HG02981 (cell line): ENCODE measurements around the gene TRIP6.
"Not testable (repeated sequence)": the region's sequence is repeated elsewhere in the genome, so short reads cannot be mapped to it uniquely, and the experiment has no call there.

Experiments
- ATAC-seq: cut with Tn5 transposase; IDR thresholded peaks from one replicate; pipeline ENCODE4 v1.9.1; 2021; ENCODE audit warnings: mild to moderate bottlenecking, moderate library complexity; ENCODE audit not compliant: unreplicated experiment

The TRIP6 gene

GRCh38 chr7:100837099-100837836 lies 29.9 kb upstream of the TRIP6 start:
- peak; percentile 70 for ATAC-seq

GRCh38 chr7:100839361-100839760 lies 27.8 kb upstream of the TRIP6 start:
- ATAC-seq = no peak

- no peak for ATAC-seq
Measured at GRCh38 chr7:100840470-100841100, 26.6 kb upstream of the TRIP6 start.

GRCh38 chr7:100847360-100847759 lies 19.8 kb upstream of the TRIP6 start:
- no peak for ATAC-seq

GRCh38 chr7:100852048-100852872 lies 14.9 kb upstream of the TRIP6 start, which contains the start of gene SLC12A9:
Gene SLC12A9, plus strand, starts transcription at chr7:100852713. Its CDS starts 1,485 bp downstream, at chr7:100854198.
- ATAC-seq = peak; percentile 89

GRCh38 chr7:100854146-100854895 lies 12.9 kb upstream of the TRIP6 start:
- ATAC-seq = no peak

- ATAC-seq = not testable (repeated sequence)
Measured at GRCh38 chr7:100854899-100855298, 12.3 kb upstream of the TRIP6 start.

GRCh38 chr7:100855515-100855914 lies 11.7 kb upstream of the TRIP6 start:
- no peak for ATAC-seq

GRCh38 chr7:100856871-100857282 lies 10.3 kb upstream of the TRIP6 start:
- no peak for ATAC-seq

- ATAC-seq = no peak
Measured at GRCh38 chr7:100859856-100860255, 7.3 kb upstream of the TRIP6 start.

- no peak for ATAC-seq
Measured at GRCh38 chr7:100860702-100861615, 6.2 kb upstream of the TRIP6 start.

- ATAC-seq = no peak
Measured at GRCh38 chr7:100861616-100861985, 5.6 kb upstream of the TRIP6 start.

- no peak for ATAC-seq
Measured at GRCh38 chr7:100863406-100863950, 3.7 kb upstream of the TRIP6 start.

- ATAC-seq = no peak
Measured at GRCh38 chr7:100864263-100864845, 2.8 kb upstream of the TRIP6 start.

GRCh38 chr7:100865372-100865911 lies 1.7 kb upstream of the TRIP6 start:
- no peak for ATAC-seq

- ATAC-seq = no peak
Measured at GRCh38 chr7:100865938-100866728, 1.1 kb upstream of the TRIP6 start.

GRCh38 chr7:100866729-100867039 lies 503 bp upstream of the TRIP6 start:
- ATAC-seq = no peak

- no peak for ATAC-seq
Measured at GRCh38 chr7:100867776-100868485, 744 bp downstream of the TRIP6 start.
